Erythroblast (primary cell): ENCODE results near the gene PPDPF.

Source experiments
- GATA1 ChIP-seq: IDR thresholded peaks from 2 replicates; pipeline ENCODE4 v1.6.1; 2011; ENCODE audit warnings: low read depth, mild to moderate bottlenecking, control low read depth, low read length, moderate library complexity
- POLR2A ChIP-seq: IDR thresholded peaks from 2 replicates; pipeline ENCODE4 v1.6.1; 2011; ENCODE audit warnings: mild to moderate bottlenecking, low read length

GRCh38 chr20:63520934-63521601, 503 bp downstream of the PPDPF start:
- TF ChIP-seq POLR2A (peak; percentile 42), GATA1 (no peak)
